H1 (cell line): Measurements from ENCODE around the gene BCL2L13. TPM values are rescaled to one million over a fixed set of nuclear protein-coding genes. Genes with fewer than 3 reads are reported as not detected.
A peak's percentile ranks its signal among the peaks of the same experiment; 100 is the strongest.

Source experiments
- CTCF ChIA-PET: fragments of 300-600 bp; sonication (Branson Sonifier 250); formaldehyde crosslinking; loops from one replicate; lab custom pipeline; 2021; ENCODE audit not compliant: partially characterized antibody; lab: Charles Lee
- POLR2A ChIA-PET: fragments of 300-600 bp; sonication (Branson Sonifier 250); formaldehyde crosslinking; loops from one replicate; lab custom pipeline; 2021; ENCODE audit warnings: inconsistent platforms; ENCODE audit not compliant: partially characterized antibody; lab: Charles Lee
- DNase-seq, 2 experiments: peaks; one replicate each; pipeline versions ENCODE4 v3.0.0 to v3.0.0-alpha.2; 2010 to 2022; ENCODE audit warnings: low spot score in 2 of 2, low read depth in 1 of 2, mixed read lengths in 1 of 2
- FAIRE-seq: peaks from 2 replicates; lab custom pipeline; 2011; peaks lifted over from hg19 to GRCh38; lab: Jason Lieb, UNC
- H2AFZ ChIP-seq: 2 replicates; pipeline ENCODE4 v1.8.1; 2012; ENCODE audit warnings: low read length, inconsistent platforms
- H2AK5ac ChIP-seq: 2 replicates; pipeline ENCODE4 v1.6.1; 2013; ENCODE audit warnings: low read depth, low read length
- H2BK120ac ChIP-seq: replicated peaks from 2 replicates; pipeline ENCODE3; 2013; ENCODE audit warnings: low read depth, low read length, inconsistent platforms
- H2BK12ac ChIP-seq: 2 replicates; pipeline ENCODE4 v1.6.1; 2013; ENCODE audit warnings: low read depth, low read length
- H2BK15ac ChIP-seq: 2 replicates; pipeline ENCODE4 v1.6.1; 2013; ENCODE audit warnings: low read length
- H2BK20ac ChIP-seq: 2 replicates; pipeline ENCODE4 v1.6.1; 2013; ENCODE audit warnings: low read length
- H2BK5ac ChIP-seq: 2 replicates; pipeline ENCODE4 v1.6.1; 2013; ENCODE audit warnings: low read depth, low read length
- H3K14ac ChIP-seq: 2 replicates; pipeline ENCODE4 v1.6.1; 2013; ENCODE audit warnings: inconsistent platforms; ENCODE audit not compliant: insufficient read length
- H3K18ac ChIP-seq: 2 replicates; pipeline ENCODE4 v1.6.1; 2013; ENCODE audit warnings: low read length; ENCODE audit errors: extremely low read depth
- H3K23ac ChIP-seq: 2 replicates; pipeline ENCODE4 v1.6.1; 2013; ENCODE audit warnings: inconsistent platforms; ENCODE audit not compliant: insufficient read length
- H3K23me2 ChIP-seq: 2 replicates; pipeline ENCODE4 v1.6.1; 2013; ENCODE audit warnings: low read depth, low read length
- H3K27ac ChIP-seq: 2 replicates; pipeline ENCODE4 v1.6.1; 2011; ENCODE audit warnings: low read depth, low read length, inconsistent platforms
- H3K27me3 ChIP-seq, 4 experiments: replicated peaks in 1 of 4; 1 replicate in 1 of 4; 2 replicates in 3 of 4; pipeline versions ENCODE4 v1.6.1 to v1.8.1; 2011 to 2013; ENCODE audit warnings: low read length in 3 of 4, mild to moderate bottlenecking in 3 of 4, inconsistent platforms in 2 of 4, mixed read lengths in 2 of 4, moderate library complexity in 1 of 4; ENCODE audit not compliant: control insufficient read depth in 3 of 4, insufficient read depth in 3 of 4; ENCODE audit errors: extremely low read depth in 1 of 4
- H3K36me3 ChIP-seq, 4 experiments: 2 replicates each; pipeline versions ENCODE4 v1.6.1 to v1.8.1; 2011 to 2013; ENCODE audit warnings: mild to moderate bottlenecking in 4 of 4, low read length in 3 of 4, moderate library complexity in 2 of 4, control low read depth in 1 of 4, inconsistent platforms in 1 of 4; ENCODE audit not compliant: insufficient read depth in 4 of 4, control insufficient read depth in 2 of 4
- H3K4ac ChIP-seq: replicated peaks from 2 replicates; pipeline ENCODE3; 2013; ENCODE audit warnings: low read length, low read depth, mixed read lengths, inconsistent platforms; ENCODE audit not compliant: insufficient read length
- H3K4me1 ChIP-seq, 4 experiments: replicated peaks in 1 of 4; 1 replicate in 1 of 4; 2 replicates in 3 of 4; pipeline versions ENCODE4 v1.6.1 to v1.8.1; 2011 to 2013; ENCODE audit warnings: low read length in 3 of 4, inconsistent platforms in 2 of 4, mixed read lengths in 1 of 4; ENCODE audit not compliant: insufficient read depth in 4 of 4, control insufficient read depth in 3 of 4
- H3K4me2 ChIP-seq, 2 experiments: 2 replicates each; pipeline versions ENCODE4 v1.6.1 to v1.8.1; 2011 to 2013; ENCODE audit warnings: low read depth in 2 of 2, low read length in 2 of 2, control low read depth in 1 of 2, inconsistent platforms in 1 of 2, mild to moderate bottlenecking in 1 of 2; ENCODE audit not compliant: insufficient read depth in 1 of 2
- H3K4me3 ChIP-seq, 4 experiments: fragments of 200-600, 300-600 bp in 1 of 4; sonication (generic), shearing (Covaris generic), sonication (Bioruptor Twin) in 1 of 4; 2 replicates each; pipeline versions ENCODE4 v1.5.1 to v1.8.1; 2011 to 2016; ENCODE audit warnings: low read length in 4 of 4, low read depth in 3 of 4, control low read depth in 2 of 4, inconsistent platforms in 2 of 4, mild to moderate bottlenecking in 2 of 4, mixed read lengths in 1 of 4, moderate library complexity in 1 of 4; ENCODE audit not compliant: insufficient read depth in 2 of 4; ENCODE audit errors: extremely low read depth in 1 of 4
- H3K56ac ChIP-seq: replicated peaks from 2 replicates; pipeline ENCODE3; 2013; ENCODE audit warnings: low read depth, mild to moderate bottlenecking, mixed read lengths, low read length, inconsistent platforms; ENCODE audit not compliant: insufficient read length
- H3K79me1 ChIP-seq: 2 replicates; pipeline ENCODE4 v1.6.1; 2013; ENCODE audit warnings: low read depth, low read length, control low read depth
- H3K79me2 ChIP-seq, 2 experiments: 2 replicates each; pipeline versions ENCODE4 v1.6.1 to v1.8.1; 2012 to 2013; ENCODE audit warnings: low read length in 2 of 2, mild to moderate bottlenecking in 2 of 2, inconsistent platforms in 1 of 2; ENCODE audit not compliant: insufficient read depth in 2 of 2, control insufficient read depth in 1 of 2
- H3K9ac ChIP-seq, 4 experiments: replicated peaks in 1 of 4; 1 replicate in 1 of 4; 2 replicates in 3 of 4; pipeline versions ENCODE4 v1.6.1 to v1.8.1; 2011 to 2013; ENCODE audit warnings: low read depth in 3 of 4, low read length in 3 of 4, control low read depth in 2 of 4, mild to moderate bottlenecking in 2 of 4, moderate library complexity in 2 of 4, inconsistent platforms in 1 of 4; ENCODE audit errors: extremely low read depth in 1 of 4
- H3K9me3 ChIP-seq, 2 experiments: 2 replicates each; pipeline versions ENCODE4 v1.6.1 to v1.8.1; 2012 to 2013; ENCODE audit warnings: mild to moderate bottlenecking in 2 of 2, moderate library complexity in 2 of 2, control low read depth in 1 of 2, inconsistent platforms in 1 of 2, low read depth in 1 of 2, low read length in 1 of 2, mixed read lengths in 1 of 2; ENCODE audit not compliant: insufficient read depth in 2 of 2
- H4K20me1 ChIP-seq, 2 experiments: replicated peaks in 1 of 2; 2 replicates each; pipeline versions ENCODE3 to v1.8.1; 2011 to 2013; ENCODE audit warnings: inconsistent platforms in 2 of 2, low read length in 2 of 2, mild to moderate bottlenecking in 1 of 2; ENCODE audit not compliant: insufficient read depth in 2 of 2, control insufficient read depth in 1 of 2
- H4K5ac ChIP-seq: 2 replicates; pipeline ENCODE4 v1.6.1; 2013; ENCODE audit warnings: low read length, low read depth, mixed read lengths, inconsistent platforms; ENCODE audit not compliant: insufficient read length
- H4K8ac ChIP-seq: 2 replicates; pipeline ENCODE4 v1.8.0; 2013; ENCODE audit warnings: mild to moderate bottlenecking, moderate library complexity, low read length, inconsistent platforms; ENCODE audit not compliant: insufficient read depth; ENCODE audit errors: extremely low read depth
- H4K91ac ChIP-seq: replicated peaks from 2 replicates; pipeline ENCODE3; 2013; ENCODE audit warnings: low read length, mixed read lengths, inconsistent platforms; ENCODE audit not compliant: insufficient read length
- BCL11A ChIP-seq, 2 experiments: IDR thresholded peaks; one replicate each; pipeline ENCODE4 v1.6.1; 2011; ENCODE audit warnings: low read depth in 2 of 2, low read length in 2 of 2, mild to moderate bottlenecking in 2 of 2
- KDM4A ChIP-seq: IDR thresholded peaks from one replicate; pipeline ENCODE4 v1.7.1; 2012; ENCODE audit warnings: low read depth, mild to moderate bottlenecking, moderate library complexity, low read length, inconsistent platforms; ENCODE audit not compliant: severe bottlenecking
- PHF8 ChIP-seq: fragments of 200-600 bp; sonication (generic); conservative IDR thresholded peaks from 2 replicates; pipeline ENCODE4 v1.7.1; 2012; ENCODE audit warnings: low read depth, mild to moderate bottlenecking, inconsistent platforms, low read length, moderate library complexity
- POLR2A ChIP-seq, 2 experiments: IDR thresholded peaks; 1 replicate in 1 of 2; 2 replicates in 1 of 2; pipeline ENCODE4 v1.6.1; 2011; ENCODE audit warnings: low read depth in 2 of 2, low read length in 2 of 2, mild to moderate bottlenecking in 2 of 2; ENCODE audit errors: control extremely low read depth in 1 of 2
- TAF1 ChIP-seq: IDR thresholded peaks from 2 replicates; pipeline ENCODE4 v1.6.1; 2011; ENCODE audit warnings: mild to moderate bottlenecking, low read depth, low read length
- WGBS, 2 experiments: shearing (Covaris generic) in 1 of 2; methylation state at CpG; one replicate each; pipeline versions ENCODE4 v1.1.6 to v1.1.7; 2013 to 2015; ENCODE audit warnings: low lambda C conversion rate in 2 of 2, mixed read lengths in 2 of 2, inconsistent platforms in 1 of 2, low coverage in 1 of 2, missing lambda C conversion rate in 1 of 2; ENCODE audit not compliant: insufficient replicate concordance in 2 of 2, insufficient coverage in 1 of 2, insufficient read length in 1 of 2; ENCODE audit errors: extremely low coverage in 1 of 2, missing lambda C conversion rate in 1 of 2; 5-methylcytosine and 5-hydroxymethylcytosine counted together
- polyA plus RNA-seq, 7 experiments: library from polyadenylated mRNA; depleted of rRNA in 3 of 7; stranded (reverse) in 5 of 7; unstranded in 2 of 7; fragments of >200 nt in 5 of 7; fragments of 200-250 nt in 2 of 7; gene quantifications; 1 replicate in 5 of 7; 2 replicates in 1 of 7; 4 replicates in 1 of 7; pipeline versions ENCODE4 v1.2.1 to v1.2.3, GENCODE V29; 2011 to 2013; ENCODE audit warnings: missing spikeins in 2 of 7, mixed read lengths in 2 of 7
- total RNA-seq: library from RNA; stranded (reverse); fragmentation: NEBNext Ultra II Directional; extraction: Animal tissue kit (Norgen Biotek cat#: 25700); gene quantifications from 2 replicates; pipeline ENCODE4 v1.2.1, GENCODE V29; 2021
- TF ChIP-seq, protein P1 (sequence below): IDR thresholded peaks from 2 replicates; pipeline ENCODE4 v1.6.1; 2012; ENCODE audit warnings: inconsistent platforms
- TF ChIP-seq, protein P2 (sequence below): IDR thresholded peaks from 2 replicates; pipeline ENCODE4 v1.6.1; 2011; ENCODE audit warnings: low read length, improper control_type of control experiment

The BCL2L13 gene
- total and polyA plus RNA-seq, 2 of the 8 experiments (the other 6 are each of a cell fraction or from before 2014, with no cell fraction given) = 20.7 to 35.0 TPM

DNA sequence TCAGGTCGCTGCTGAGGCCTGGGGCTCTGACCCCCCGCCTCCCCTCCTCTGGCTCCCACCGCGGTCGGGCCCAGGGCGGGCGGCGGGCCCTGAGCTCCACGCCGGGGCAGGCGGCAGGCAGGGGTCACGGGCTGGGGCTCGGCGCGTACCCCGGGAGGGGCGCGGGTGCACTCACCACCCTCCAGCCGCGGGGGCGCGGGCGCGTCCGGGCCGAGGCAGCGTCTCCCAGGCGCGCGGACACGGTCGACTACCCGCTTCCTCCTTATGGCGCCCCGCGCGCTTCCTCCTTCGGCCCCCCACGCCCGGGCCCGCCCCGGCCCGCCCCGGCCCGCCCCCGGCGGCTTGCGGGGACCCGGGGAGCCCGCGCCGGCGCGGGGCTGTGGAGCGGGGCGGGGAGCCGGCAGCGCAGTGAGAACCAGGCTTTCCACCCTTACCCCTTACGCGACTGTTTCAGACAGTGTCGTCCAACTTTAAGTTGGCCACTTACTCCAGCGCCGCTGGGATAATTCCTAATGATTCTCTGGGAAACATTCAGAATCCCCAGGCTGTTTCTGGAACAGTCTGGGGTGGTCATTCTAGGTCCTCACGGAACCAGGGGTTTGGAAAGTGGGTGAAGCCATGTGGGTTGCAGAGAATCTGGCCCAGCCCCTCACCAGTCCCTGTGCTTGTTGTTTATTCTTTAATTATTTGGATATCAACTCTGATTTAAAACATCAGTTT lies 135.8 kb downstream of the BCL2L13 start, which contains the start of gene BID:
TSS of gene BID (minus strand) at position 264 of the 720 bp plus-strand sequence. CDS start 24,353 bp downstream, outside the sequence.
- Histone ChIP-seq H3K9me3 (no peaks in the 10 kb centered on the region), H3K14ac (no peak within 1 kb of the TSS), H3K27ac (peak within 1 kb of the TSS; percentile 60; the same call in 1 of the 2 replicates), H3K56ac (no peak within 1 kb of the TSS), H4K8ac (peak within 1 kb of the TSS; percentile 94), H2BK12ac (0 out of 2 replicates have a peak within 1 kb of the TSS, but pooled peaks have one; percentile 68), H2BK15ac (no peak within 1 kb of the TSS), H2BK5ac (no peak within 1 kb of the TSS; the same call in 1 of the 2 replicates), H3K4me3 (peak within 1 kb of the TSS; percentile 51 to 71 (median 62)), H3K4me1 (peaks cover 0 to 20% (median 16%) of the 10 kb centered on the region in 4 experiments; a peak in 6 of 7 replicates), H2BK120ac (no peak within 1 kb of the TSS), H2AFZ (peak within 1 kb of the TSS; percentile 93; the same call in 1 of the 2 replicates), H4K91ac (peak within 1 kb of the TSS; percentile 51), H2AK5ac (no peak within 1 kb of the TSS), H4K5ac (no peak within 1 kb of the TSS), H3K18ac (peak within 1 kb of the TSS; percentile 62), H3K4ac (peak within 1 kb of the TSS; percentile 66), H3K23me2 (peaks cover 11% of the 10 kb centered on the region), H3K27me3 (no peaks in the 10 kb centered on the region), H4K20me1 (peaks cover 2 to 8% of the 10 kb centered on the region in 2 experiments), H2BK20ac (no peak within 1 kb of the TSS), H3K4me2 (peak within 1 kb of the TSS; percentile 73 to 74), H3K23ac (no peak within 1 kb of the TSS), H3K79me2 (peaks cover 0 to 32% of the 10 kb centered on the region in 2 experiments; a peak in 1 of 4 replicates), H3K9ac (peak within 1 kb of the TSS; percentile 6 to 96 (median 84); a peak in 5 of 7 replicates), H3K79me1 (peaks cover 7% of the 10 kb centered on the region; the same call in 1 of the 2 replicates), H3K36me3 (no peaks in the 10 kb centered on the region)
- POLR2A ChIA-PET = interaction anchor here (0.8 to 3.3 kb wide), 8 partner anchors 7 to 98 kb away, joined by 3 to 38 read pairs (median 4); no protein-coding TSS in a partner anchor
- FAIRE-seq = no peak
- WGBS, 2 experiments = 6% methylated on average over 14 of the region's 64 CpGs; no CpG with 5 or more reads in 1 of the 2 experiments
- TF ChIP-seq PHF8 = peak; percentile 64
- TF ChIP-seq, protein P1, sequence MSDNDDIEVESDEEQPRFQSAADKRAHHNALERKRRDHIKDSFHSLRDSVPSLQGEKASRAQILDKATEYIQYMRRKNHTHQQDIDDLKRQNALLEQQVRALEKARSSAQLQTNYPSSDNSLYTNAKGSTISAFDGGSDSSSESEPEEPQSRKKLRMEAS = no peak
- no peak for TF ChIP-seq BCL11A (IDR thresholded peaks at IDR 0.05; ENCODE audit: low read depth in 2 of 2, low read length in 2 of 2)
- TF ChIP-seq KDM4A = peak; percentile 48
- peak; percentile 20; the same call in 1 of the 2 replicates for TF ChIP-seq TAF1
- TF ChIP-seq POLR2A (IDR thresholded peaks at IDR 0.05; ENCODE audit: control extremely low read depth in 1 of 2, low read depth in 2 of 2, low read length in 2 of 2) = 0 out of 3 replicates have a peak, but pooled peaks of 1 of the 2 experiments have one; percentile 22
- TF ChIP-seq, protein P2, sequence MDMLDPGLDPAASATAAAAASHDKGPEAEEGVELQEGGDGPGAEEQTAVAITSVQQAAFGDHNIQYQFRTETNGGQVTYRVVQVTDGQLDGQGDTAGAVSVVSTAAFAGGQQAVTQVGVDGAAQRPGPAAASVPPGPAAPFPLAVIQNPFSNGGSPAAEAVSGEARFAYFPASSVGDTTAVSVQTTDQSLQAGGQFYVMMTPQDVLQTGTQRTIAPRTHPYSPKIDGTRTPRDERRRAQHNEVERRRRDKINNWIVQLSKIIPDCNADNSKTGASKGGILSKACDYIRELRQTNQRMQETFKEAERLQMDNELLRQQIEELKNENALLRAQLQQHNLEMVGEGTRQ = no peak
- CTCF ChIA-PET = interaction anchor here (0.9 to 5.1 kb wide), 7 partner anchors 12 to 56 kb away, joined by 3 to 54 read pairs (median 5); no protein-coding TSS in a partner anchor
- DNase-seq = no peak
